ENCODE results near the gene KCNQ1.

The KCNQ1 gene

GRCh38 chr11:2830886-2831285 is 386.1 kb downstream of the KCNQ1 start:
- DNase-seq (ENCODE audit: extremely low read depth, low read depth): no peak
- no peak for TF ChIP-seq CTCF (IDR thresholded peaks at IDR 0.05; ENCODE audit: low read depth, low read length)

- no peak for TF ChIP-seq CTCF (IDR thresholded peaks at IDR 0.05; ENCODE audit: low read depth, low read length)
- DNase-seq (ENCODE audit: extremely low read depth, low read depth): no peak
These were observed 387.1 kb downstream of the KCNQ1 start for GRCh38 chr11:2831781-2832532.

GRCh38 chr11:2832533-2833020 is 387.8 kb downstream of the KCNQ1 start:
- DNase-seq (ENCODE audit: extremely low read depth, low read depth): no peak
- no peak for TF ChIP-seq CTCF (IDR thresholded peaks at IDR 0.05; ENCODE audit: low read depth, low read length)

- no peak for DNase-seq (ENCODE audit: extremely low read depth, low read depth)
- TF ChIP-seq CTCF (IDR thresholded peaks at IDR 0.05; ENCODE audit: low read depth, low read length): no peak
These were observed 388.4 kb downstream of the KCNQ1 start for GRCh38 chr11:2833051-2833715.

GRCh38 chr11:2833716-2834502 is 389.1 kb downstream of the KCNQ1 start:
- no peak for TF ChIP-seq CTCF (IDR thresholded peaks at IDR 0.05; ENCODE audit: low read depth, low read length)
- DNase-seq (ENCODE audit: extremely low read depth, low read depth): no peak

- TF ChIP-seq CTCF (IDR thresholded peaks at IDR 0.05; ENCODE audit: low read depth, low read length): no peak
- no peak for DNase-seq (ENCODE audit: extremely low read depth, low read depth)
These were observed 389.9 kb downstream of the KCNQ1 start for GRCh38 chr11:2834503-2835273.
